Measurements from ENCODE around the gene TCF7L2. TPM values are rescaled to one million over a fixed set of nuclear protein-coding genes. Genes with fewer than 3 reads are reported as not detected.

TCF7L2 gene
- total RNA-seq, 3 donors from 2014 or later: 0.76 to 1.9 (median 0.90) TPM

GRCh38 chr10:113139699-113140098 lies 189.7 kb downstream of the TCF7L2 start:
- ATAC-seq: no peak
- Mint-ChIP-seq H3K36me3 (ENCODE audit: insufficient read depth) (no peaks in the 10 kb centered on the region), H3K27me3 (ENCODE audit: low read depth) (peaks cover 2% of the 10 kb centered on the region)

DNA sequence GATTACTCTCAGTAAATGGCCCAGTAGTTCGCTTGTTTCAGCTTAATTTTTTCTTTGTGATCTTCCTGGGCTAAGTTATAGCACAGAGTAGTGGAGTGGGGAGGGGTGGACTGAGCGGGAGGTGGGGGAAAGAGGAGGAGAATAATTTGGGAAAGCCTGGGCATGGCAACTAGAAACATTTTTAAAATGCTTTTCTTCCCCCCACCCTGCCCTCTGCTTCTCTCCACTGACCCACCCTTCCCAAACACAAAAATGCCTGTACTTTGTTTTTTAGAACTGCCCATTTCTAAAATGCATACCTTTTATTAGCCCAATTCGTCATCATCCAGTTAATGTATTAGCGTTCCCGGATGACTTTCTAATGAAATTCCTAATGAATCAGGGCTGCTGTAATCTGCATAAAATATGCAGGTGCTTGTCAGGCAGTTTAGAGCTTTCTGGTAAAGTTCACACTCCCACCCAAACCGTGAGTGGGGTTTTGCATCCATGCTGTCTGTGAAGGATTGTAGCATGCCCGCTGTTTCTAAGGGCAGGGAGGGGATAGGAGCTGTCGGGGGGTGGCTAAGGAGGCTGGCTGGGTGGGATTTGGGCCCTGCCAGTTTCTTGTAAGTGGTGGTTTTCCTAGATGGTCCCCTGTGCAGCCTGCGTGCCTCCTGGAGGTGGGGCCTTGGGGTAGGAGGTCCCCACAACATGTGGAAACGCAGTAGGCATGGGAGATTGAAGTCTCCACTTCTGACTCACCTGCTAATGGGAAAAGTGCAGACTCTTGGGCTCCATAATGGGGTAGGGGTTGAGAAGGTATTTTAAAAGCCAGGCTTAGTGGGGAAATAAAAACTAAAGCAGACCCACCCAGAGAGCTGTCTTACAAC lies 190.3 kb downstream of the TCF7L2 start:
- DNase-seq (no peak), ATAC-seq (no peak)
- Mint-ChIP-seq H3K27me3 (ENCODE audit: low read depth) (peaks cover 2% of the 10 kb centered on the region), H3K36me3 (ENCODE audit: insufficient read depth) (no peaks in the 10 kb centered on the region), H3K4me3 (no peak overlapping the region), H3K9me3 (no peaks in the 10 kb centered on the region), H3K4me1 (ENCODE audit: low read depth) (no peaks in the 10 kb centered on the region)

More at GRCh38 chr10:113139699-113140098, 189.7 kb downstream of the TCF7L2 start:
- H3K4me1 Mint-ChIP-seq (ENCODE audit: low read depth): no peaks in the 10 kb centered on the region
- H3K9me3 Mint-ChIP-seq: no peaks in the 10 kb centered on the region
- H3K4me3 Mint-ChIP-seq: no peak overlapping the region
- DNase-seq: no peak

DNA sequence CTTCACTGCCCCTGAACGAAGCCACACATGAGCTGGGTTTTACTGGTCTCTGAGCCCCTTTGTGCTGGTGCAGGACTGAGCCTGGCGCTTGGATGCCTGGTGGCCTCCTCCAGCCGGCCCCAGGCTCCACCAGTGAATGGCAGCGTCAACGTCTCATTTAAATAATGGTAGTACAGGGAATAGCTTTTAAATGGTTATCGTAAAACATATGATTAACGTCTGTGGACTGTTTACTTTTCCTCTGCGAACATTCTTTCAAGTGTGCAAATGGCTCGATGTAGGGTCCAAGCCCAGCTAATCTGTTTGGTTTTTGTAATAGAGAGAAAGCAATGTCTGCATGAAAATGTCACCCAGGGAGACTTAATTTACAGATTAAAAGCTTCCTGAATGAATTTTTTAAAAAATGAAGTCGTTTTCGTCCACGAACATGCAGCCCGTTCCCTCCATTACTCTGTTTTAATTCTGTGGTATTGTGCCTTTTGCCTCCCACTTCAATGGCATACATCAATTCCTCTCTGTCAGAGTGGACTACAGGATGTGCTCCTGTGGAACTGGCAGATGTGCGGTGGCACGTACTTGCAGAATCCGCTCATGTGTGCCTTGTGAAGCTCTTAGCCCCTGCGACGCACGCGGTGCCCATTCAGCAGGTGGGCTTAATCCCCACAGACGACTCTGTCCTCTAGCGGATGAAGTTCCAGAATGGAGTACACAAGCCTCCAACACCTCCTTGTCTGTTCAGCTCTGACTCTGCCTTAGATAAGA lies 192.7 kb downstream of the TCF7L2 start:
- DNase-seq (no peak), ATAC-seq (no peak)
- no peaks in the 10 kb centered on the region for H3K4me1 Mint-ChIP-seq (ENCODE audit: low read depth)
- peaks cover 2% of the 10 kb centered on the region for H3K36me3 Mint-ChIP-seq (ENCODE audit: insufficient read depth)
- H3K9me3 Mint-ChIP-seq: no peaks in the 10 kb centered on the region
- peaks cover under 1% of the 10 kb centered on the region for H3K27me3 Mint-ChIP-seq (ENCODE audit: low read depth)
- no peak overlapping the region for H3K4me3 Mint-ChIP-seq

DNA sequence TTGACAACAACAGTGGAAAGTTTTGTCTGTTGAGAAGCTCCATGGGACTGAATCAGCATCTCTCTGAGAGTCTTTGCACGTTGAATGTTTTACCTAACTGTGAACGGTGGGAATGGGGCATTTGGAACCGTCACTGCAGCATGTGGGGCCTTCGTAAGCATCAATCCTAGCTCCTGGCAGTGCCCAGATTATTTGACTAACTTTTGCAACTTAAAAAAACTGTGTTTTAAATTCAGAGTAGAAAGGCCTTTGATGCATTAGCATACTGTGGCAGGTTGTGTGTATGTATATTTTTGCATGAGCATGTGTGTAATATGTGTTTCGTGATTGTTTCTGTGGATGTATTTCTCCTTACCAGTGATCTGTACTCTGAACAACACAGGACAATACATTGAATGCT lies 194.5 kb downstream of the TCF7L2 start:
- no peak for ATAC-seq
- Mint-ChIP-seq H3K27me3 (ENCODE audit: low read depth) (no peaks in the 10 kb centered on the region), H3K36me3 (ENCODE audit: insufficient read depth) (peaks cover 2% of the 10 kb centered on the region), H3K4me1 (ENCODE audit: low read depth) (no peaks in the 10 kb centered on the region), H3K9me3 (no peaks in the 10 kb centered on the region), H3K4me3 (no peak overlapping the region)
- no peak for DNase-seq

DNA sequence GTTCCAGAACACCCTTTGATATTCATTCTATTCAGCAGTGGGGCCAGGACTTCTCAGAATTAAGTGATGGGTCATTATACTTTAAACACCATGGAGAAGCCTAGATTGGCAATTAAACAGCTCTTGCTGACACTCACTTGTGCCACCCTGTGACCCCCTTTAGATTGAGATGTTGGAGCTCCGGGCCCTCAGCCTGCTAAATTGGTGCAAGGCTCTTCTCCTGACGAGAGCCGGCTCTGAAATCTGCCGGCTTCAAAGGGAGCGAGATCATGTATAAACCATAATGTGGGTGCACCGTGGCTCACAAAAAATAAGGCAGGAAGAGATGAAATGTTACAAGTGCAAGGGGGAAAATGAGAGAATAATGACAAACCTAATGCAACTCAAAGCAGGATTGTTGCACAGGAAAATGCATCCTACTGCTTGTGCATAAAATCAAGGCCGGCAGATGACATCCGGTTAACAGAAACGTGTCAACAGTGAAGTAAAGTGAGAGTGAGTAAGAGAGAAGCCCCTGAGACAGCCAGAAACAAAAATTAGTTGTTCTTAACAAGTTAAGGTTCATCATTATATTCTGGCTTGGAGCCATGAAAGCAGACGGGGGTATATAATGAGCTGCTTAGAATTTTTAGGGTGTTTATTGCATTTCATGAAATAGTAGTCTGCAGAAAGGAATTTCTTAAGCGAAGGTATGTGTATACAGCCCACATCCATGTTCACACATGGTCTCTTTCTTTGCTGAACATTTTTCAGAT lies 198.2 kb downstream of the TCF7L2 start:
- no peaks in the 10 kb centered on the region for H3K4me1 Mint-ChIP-seq (ENCODE audit: low read depth)
- H3K4me3 Mint-ChIP-seq: no peak overlapping the region
- DNase-seq (no peak), ATAC-seq (no peak)
- H3K36me3 Mint-ChIP-seq (ENCODE audit: insufficient read depth): peaks cover 6% of the 10 kb centered on the region
- no peaks in the 10 kb centered on the region for H3K27me3 Mint-ChIP-seq (ENCODE audit: low read depth)
- H3K9me3 Mint-ChIP-seq: no peaks in the 10 kb centered on the region

- no peak for DNase-seq
- no peaks in the 10 kb centered on the region for H3K4me1 Mint-ChIP-seq (ENCODE audit: low read depth)
- no peaks in the 10 kb centered on the region for H3K27me3 Mint-ChIP-seq (ENCODE audit: low read depth)
- H3K4me3 Mint-ChIP-seq: no peak overlapping the region
- peaks cover 6% of the 10 kb centered on the region for H3K36me3 Mint-ChIP-seq (ENCODE audit: insufficient read depth)
- ATAC-seq: no peak
- no peaks in the 10 kb centered on the region for H3K9me3 Mint-ChIP-seq
Measured at GRCh38 chr10:113148901-113149300, 198.9 kb downstream of the TCF7L2 start.

- DNase-seq (no peak), ATAC-seq (no peak)
- Mint-ChIP-seq H3K27me3 (ENCODE audit: low read depth) (no peaks in the 10 kb centered on the region), H3K9me3 (no peaks in the 10 kb centered on the region), H3K4me1 (ENCODE audit: low read depth) (no peaks in the 10 kb centered on the region), H3K4me3 (no peak overlapping the region), H3K36me3 (ENCODE audit: insufficient read depth) (peaks cover 6% of the 10 kb centered on the region)
Measured at GRCh38 chr10:113149626-113150025, 199.6 kb downstream of the TCF7L2 start.

GRCh38 chr10:113151190-113151666 lies 201.2 kb downstream of the TCF7L2 start:
- ATAC-seq: no peak
- DNase-seq: no peak
- Mint-ChIP-seq H3K36me3 (ENCODE audit: insufficient read depth) (peaks cover 6% of the 10 kb centered on the region), H3K27me3 (ENCODE audit: low read depth) (no peaks in the 10 kb centered on the region), H3K4me3 (no peak overlapping the region), H3K9me3 (no peaks in the 10 kb centered on the region), H3K4me1 (ENCODE audit: low read depth) (no peaks in the 10 kb centered on the region)

DNA sequence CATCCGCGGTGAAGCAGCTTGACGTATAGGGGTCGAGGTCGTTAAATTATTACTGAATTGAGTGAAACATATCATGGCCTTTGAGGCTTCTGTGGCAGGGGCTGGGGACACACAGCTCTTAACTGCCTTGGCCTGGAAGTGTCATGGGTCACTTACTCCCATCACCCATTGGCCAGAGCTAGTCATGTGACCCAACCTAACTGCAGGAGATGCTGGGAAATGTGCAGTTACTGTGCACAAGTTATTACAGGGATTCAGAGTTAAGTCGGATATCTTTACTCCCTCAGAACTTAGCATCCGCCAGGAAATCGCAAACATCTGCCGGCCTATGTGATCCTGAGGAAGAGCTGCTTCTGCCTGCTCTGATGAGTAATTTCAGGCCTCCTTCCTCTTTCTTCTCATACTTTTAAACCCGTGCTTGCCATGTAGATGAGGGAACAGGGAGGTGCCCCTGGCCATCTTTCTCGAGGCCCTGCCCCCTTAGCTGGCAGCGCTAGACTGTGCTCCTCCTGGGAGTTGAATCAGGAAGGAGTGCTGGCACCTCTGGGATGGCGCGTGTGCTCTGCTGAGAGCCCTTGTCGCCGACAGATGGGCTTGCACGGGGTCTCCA lies 203.6 kb downstream of the TCF7L2 start:
- H3K36me3 Mint-ChIP-seq (ENCODE audit: insufficient read depth): peaks cover 3% of the 10 kb centered on the region
- DNase-seq (no peak), ATAC-seq (no peak)
- H3K4me3 Mint-ChIP-seq: no peak overlapping the region
- H3K9me3 Mint-ChIP-seq: no peaks in the 10 kb centered on the region
- H3K4me1 Mint-ChIP-seq (ENCODE audit: low read depth): no peaks in the 10 kb centered on the region
- H3K27me3 Mint-ChIP-seq (ENCODE audit: low read depth): no peaks in the 10 kb centered on the region

- DNase-seq: no peak
- H3K36me3 Mint-ChIP-seq (ENCODE audit: insufficient read depth): peaks cover 2% of the 10 kb centered on the region
- H3K4me3 Mint-ChIP-seq: no peak overlapping the region
- H3K4me1 Mint-ChIP-seq (ENCODE audit: low read depth): no peaks in the 10 kb centered on the region
- H3K27me3 Mint-ChIP-seq (ENCODE audit: low read depth): no peaks in the 10 kb centered on the region
- no peak for ATAC-seq
- no peaks in the 10 kb centered on the region for H3K9me3 Mint-ChIP-seq
Measured at GRCh38 chr10:113157441-113157840, 207.4 kb downstream of the TCF7L2 start.

- no peaks in the 10 kb centered on the region for H3K9me3 Mint-ChIP-seq
- H3K36me3 Mint-ChIP-seq (ENCODE audit: insufficient read depth): peaks cover 2% of the 10 kb centered on the region
- ATAC-seq (no peak), DNase-seq (no peak)
- H3K4me3 Mint-ChIP-seq: no peak overlapping the region
- no peaks in the 10 kb centered on the region for H3K27me3 Mint-ChIP-seq (ENCODE audit: low read depth)
- H3K4me1 Mint-ChIP-seq (ENCODE audit: low read depth): no peaks in the 10 kb centered on the region
Measured at GRCh38 chr10:113158183-113158582, 208.1 kb downstream of the TCF7L2 start.

- no peak for ATAC-seq
- Mint-ChIP-seq H3K36me3 (ENCODE audit: insufficient read depth) (peaks cover 2% of the 10 kb centered on the region), H3K9me3 (no peaks in the 10 kb centered on the region), H3K4me1 (ENCODE audit: low read depth) (no peaks in the 10 kb centered on the region), H3K4me3 (no peak overlapping the region), H3K27me3 (ENCODE audit: low read depth) (no peaks in the 10 kb centered on the region)
- DNase-seq: no peak
Measured at GRCh38 chr10:113159563-113159962, 209.5 kb downstream of the TCF7L2 start.

DNA sequence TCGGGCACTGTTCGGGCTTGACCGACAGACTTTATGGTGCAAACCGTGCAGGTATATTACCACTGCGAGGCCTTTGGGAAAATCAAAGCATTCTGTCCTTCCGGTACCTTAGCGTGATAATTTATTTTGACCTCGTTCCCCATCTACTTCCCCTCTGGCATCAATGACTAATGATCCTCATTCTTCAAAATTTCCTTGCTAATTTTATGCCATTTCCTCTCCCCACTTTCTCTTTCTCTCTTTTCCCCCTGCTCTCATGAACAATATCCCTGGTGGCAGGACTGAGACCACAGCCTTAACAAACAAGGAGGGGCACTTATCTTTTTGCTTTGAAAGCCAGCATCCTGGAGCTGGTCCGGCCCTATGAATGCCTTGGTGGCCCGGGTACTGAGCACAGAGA lies 210.6 kb downstream of the TCF7L2 start:
- peaks cover 2% of the 10 kb centered on the region for H3K36me3 Mint-ChIP-seq (ENCODE audit: insufficient read depth)
- ATAC-seq (no peak), DNase-seq (no peak)
- no peaks in the 10 kb centered on the region for H3K9me3 Mint-ChIP-seq
- no peak overlapping the region for H3K4me3 Mint-ChIP-seq
- no peaks in the 10 kb centered on the region for H3K4me1 Mint-ChIP-seq (ENCODE audit: low read depth)
- no peaks in the 10 kb centered on the region for H3K27me3 Mint-ChIP-seq (ENCODE audit: low read depth)

- H3K9me3 Mint-ChIP-seq: no peaks in the 10 kb centered on the region
- ATAC-seq: no peak
- H3K4me3 Mint-ChIP-seq: no peak overlapping the region
- H3K27me3 Mint-ChIP-seq (ENCODE audit: low read depth): no peaks in the 10 kb centered on the region
- H3K4me1 Mint-ChIP-seq (ENCODE audit: low read depth): no peaks in the 10 kb centered on the region
- H3K36me3 Mint-ChIP-seq (ENCODE audit: insufficient read depth): peaks cover 2% of the 10 kb centered on the region
- DNase-seq: no peak
Measured at GRCh38 chr10:113161066-113161465, 211.0 kb downstream of the TCF7L2 start.

All from activated T-cell treated with anti-CD3 and anti-CD28 coated beads, Interleukin-2, amount 50 U/mL, for 4 hours (primary cell).